Measurements from ENCODE around the gene GET3. TPM values are rescaled to one million over a fixed set of nuclear protein-coding genes. Genes with fewer than 3 reads are reported as not detected.

The GET3 gene
- total and polyA plus RNA-seq, 2 of the 13 experiments (the other 11 are each of a cell fraction or from before 2014, with no cell fraction given), result 57.7 to 59.4 TPM

DNA sequence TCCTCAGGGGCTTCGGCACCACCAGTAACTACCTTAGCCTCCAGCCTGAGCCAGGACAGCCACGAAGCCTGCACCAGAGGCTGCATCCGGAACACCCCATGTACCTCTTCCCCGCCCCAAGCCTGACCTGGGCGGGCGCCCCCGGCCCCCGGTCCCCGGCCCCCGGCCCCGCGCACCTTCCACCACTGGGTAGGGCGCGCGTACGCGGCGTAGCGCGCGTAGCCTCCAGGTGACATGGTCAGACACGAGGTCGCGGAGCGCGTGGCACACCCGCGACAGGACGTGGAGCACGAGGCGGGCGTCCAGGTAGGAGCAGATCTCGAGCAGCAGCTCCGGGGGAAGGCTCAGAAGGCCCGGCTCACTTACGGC, 41.3 kb upstream of the GET3 start:
- ATAC-seq (peak; percentile 45), DNase-seq (ENCODE audit: low spot score) (no peak), FAIRE-seq (no peak)
- Histone ChIP-seq H3K4me2 (ENCODE audit: low read depth, low read length) (peak overlapping the region; percentile 86), H2AFZ (ENCODE audit: low read length) (no peak overlapping the region), H4K20me1 (ENCODE audit: insufficient read depth, low read length) (no peaks in the 10 kb centered on the region), H3K9ac (ENCODE audit: insufficient read depth, low read depth, low read length) (peak overlapping the region; percentile 81), H3K9me3 (ENCODE audit: low read length) (no peaks in the 10 kb centered on the region), H3K27me3 (ENCODE audit: control insufficient read depth in 1 of 2, insufficient read depth in 2 of 2, low read length in 2 of 2) (no peaks in the 10 kb centered on the region; a peak in 1 of 5 replicates), H3K4me3 (replicated peaks in 1 of 3; ENCODE audit: insufficient read depth in 1 of 3, low read depth in 2 of 3, low read length in 3 of 3) (peak overlapping the region; percentile 79 to 100 (median 92)), H3K4me1 (ENCODE audit: insufficient read depth, low read length) (peaks cover 16% of the 10 kb centered on the region), H3K36me3 (replicated peaks in 1 of 2; ENCODE audit: control insufficient read depth in 1 of 2, insufficient read depth in 2 of 2, low read length in 2 of 2) (peaks cover 6 to 9% of the 10 kb centered on the region in 2 experiments; a peak in 3 of 5 replicates), H3K79me2 (ENCODE audit: insufficient read depth, low read length) (peaks cover 4% of the 10 kb centered on the region), H3K27ac (ENCODE audit: extremely low read length, insufficient read depth, low read length) (peak overlapping the region; percentile 76)
- 4% methylated on average over 3 of the region's 36 CpGs for WGBS (ENCODE audit: low lambda C conversion rate)
- intact Hi-C loops (cut with micrococcal nuclease; ENCODE audit: unreplicated experiment) (no loop called here), in situ Hi-C loops (cut with HindIII; ENCODE audit: extremely low pct_ligation_motif_present, low pct_unique_long_range_greater_than_20kb) (no loop called here)
- 0 out of 2 replicates have a peak, but pooled peaks have one; percentile 43 for TF ChIP-seq ZNF34 (CRISPR knock-in tag; IDR thresholded peaks at IDR 0.05; ENCODE audit: borderline replicate concordance)
- TF ChIP-seq MYC (CRISPR knock-in tag; IDR thresholded peaks at IDR 0.05; ENCODE audit: borderline replicate concordance), result peak; percentile 56; the same call in 1 of the 2 replicates
- TF ChIP-seq ZNF720 (CRISPR knock-in tag; IDR thresholded peaks at IDR 0.05), result no peak
- TF ChIP-seq, protein P1, sequence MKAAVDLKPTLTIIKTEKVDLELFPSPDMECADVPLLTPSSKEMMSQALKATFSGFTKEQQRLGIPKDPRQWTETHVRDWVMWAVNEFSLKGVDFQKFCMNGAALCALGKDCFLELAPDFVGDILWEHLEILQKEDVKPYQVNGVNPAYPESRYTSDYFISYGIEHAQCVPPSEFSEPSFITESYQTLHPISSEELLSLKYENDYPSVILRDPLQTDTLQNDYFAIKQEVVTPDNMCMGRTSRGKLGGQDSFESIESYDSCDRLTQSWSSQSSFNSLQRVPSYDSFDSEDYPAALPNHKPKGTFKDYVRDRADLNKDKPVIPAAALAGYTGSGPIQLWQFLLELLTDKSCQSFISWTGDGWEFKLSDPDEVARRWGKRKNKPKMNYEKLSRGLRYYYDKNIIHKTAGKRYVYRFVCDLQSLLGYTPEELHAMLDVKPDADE (CRISPR knock-in tag; IDR thresholded peaks at IDR 0.05), result 0 out of 2 replicates have a peak, but pooled peaks have one; percentile 38
- TF ChIP-seq, protein P2, sequence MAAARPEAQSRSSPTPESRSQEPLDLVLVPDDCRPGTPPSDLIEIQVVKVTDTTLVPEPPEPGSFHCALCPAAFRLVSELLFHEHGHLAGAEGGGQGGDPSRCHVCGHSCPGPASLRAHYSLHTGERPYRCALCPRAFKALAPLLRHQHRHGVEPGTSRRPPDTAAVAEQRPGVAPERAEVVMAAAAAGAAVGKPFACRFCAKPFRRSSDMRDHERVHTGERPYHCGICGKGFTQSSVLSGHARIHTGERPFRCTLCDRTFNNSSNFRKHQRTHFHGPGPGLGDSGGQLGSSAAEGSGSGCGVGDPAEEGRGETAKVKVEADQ (CRISPR knock-in tag; IDR thresholded peaks at IDR 0.05; ENCODE audit: borderline replicate concordance), result no peak
- CTCF ChIA-PET (ENCODE audit: low intra/inter-chr PET ratio, low total read pairs), result no interaction called here
- no TSS peak for BruUV-seq (replicated peaks)
- POLR2A ChIA-PET, result interaction anchor here (1.0 to 2.5 kb wide), 6 partner anchors 10 to 38 kb away, joined by 3 to 9 read pairs (median 6); partner anchors contain the start of genes DHPS, TNPO2 and TRIR

All from HepG2 (cell line).